A549 (cell line): ENCODE measurements around the gene CDH2.

Experiments
- NFE2L2 ChIP-seq: fragments of 150-350 bp; conservative IDR thresholded peaks from 2 replicates; pipeline ENCODE4 v1.6.1; 2014; ENCODE audit warnings: low read length
- TF ChIP-seq, protein P1 (sequence below): fragments of >200 bp; sonication (Bioruptor Twin); formaldehyde crosslinking; IDR thresholded peaks from 3 replicates; pipeline ENCODE4 v1.5.1; 2016

DNA sequence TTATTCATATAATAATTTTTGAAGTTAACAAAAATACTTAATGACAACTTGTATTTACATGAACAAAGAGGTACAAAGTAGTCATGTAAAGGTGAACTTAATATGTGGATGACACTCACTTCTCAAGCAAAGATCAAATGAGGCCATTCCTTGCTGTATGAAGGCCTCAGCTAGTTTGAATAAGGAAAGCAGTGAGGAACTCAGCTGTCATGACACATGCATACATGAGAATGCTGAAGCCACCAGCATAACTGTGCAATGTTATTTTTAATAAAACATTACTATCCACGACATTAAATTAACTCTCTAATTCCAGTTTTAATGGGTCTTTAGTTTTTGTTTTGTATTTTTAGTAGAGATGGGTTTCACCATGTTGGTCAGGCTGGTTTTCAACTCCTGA lies 102.9 kb downstream of the CDH2 start:
- no peak for TF ChIP-seq NFE2L2
- TF ChIP-seq, protein P1, sequence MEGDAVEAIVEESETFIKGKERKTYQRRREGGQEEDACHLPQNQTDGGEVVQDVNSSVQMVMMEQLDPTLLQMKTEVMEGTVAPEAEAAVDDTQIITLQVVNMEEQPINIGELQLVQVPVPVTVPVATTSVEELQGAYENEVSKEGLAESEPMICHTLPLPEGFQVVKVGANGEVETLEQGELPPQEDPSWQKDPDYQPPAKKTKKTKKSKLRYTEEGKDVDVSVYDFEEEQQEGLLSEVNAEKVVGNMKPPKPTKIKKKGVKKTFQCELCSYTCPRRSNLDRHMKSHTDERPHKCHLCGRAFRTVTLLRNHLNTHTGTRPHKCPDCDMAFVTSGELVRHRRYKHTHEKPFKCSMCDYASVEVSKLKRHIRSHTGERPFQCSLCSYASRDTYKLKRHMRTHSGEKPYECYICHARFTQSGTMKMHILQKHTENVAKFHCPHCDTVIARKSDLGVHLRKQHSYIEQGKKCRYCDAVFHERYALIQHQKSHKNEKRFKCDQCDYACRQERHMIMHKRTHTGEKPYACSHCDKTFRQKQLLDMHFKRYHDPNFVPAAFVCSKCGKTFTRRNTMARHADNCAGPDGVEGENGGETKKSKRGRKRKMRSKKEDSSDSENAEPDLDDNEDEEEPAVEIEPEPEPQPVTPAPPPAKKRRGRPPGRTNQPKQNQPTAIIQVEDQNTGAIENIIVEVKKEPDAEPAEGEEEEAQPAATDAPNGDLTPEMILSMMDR, result no peak
